Measurements from ENCODE around the gene ASIC4. TPM values are rescaled to one million over a fixed set of nuclear protein-coding genes. Genes with fewer than 3 reads are reported as not detected.

ASIC4 gene
- total and polyA plus RNA-seq, 2 of the 8 experiments (the other 6 are each of a cell fraction or from before 2014, with no cell fraction given): 0.12 to 0.22 TPM

DNA sequence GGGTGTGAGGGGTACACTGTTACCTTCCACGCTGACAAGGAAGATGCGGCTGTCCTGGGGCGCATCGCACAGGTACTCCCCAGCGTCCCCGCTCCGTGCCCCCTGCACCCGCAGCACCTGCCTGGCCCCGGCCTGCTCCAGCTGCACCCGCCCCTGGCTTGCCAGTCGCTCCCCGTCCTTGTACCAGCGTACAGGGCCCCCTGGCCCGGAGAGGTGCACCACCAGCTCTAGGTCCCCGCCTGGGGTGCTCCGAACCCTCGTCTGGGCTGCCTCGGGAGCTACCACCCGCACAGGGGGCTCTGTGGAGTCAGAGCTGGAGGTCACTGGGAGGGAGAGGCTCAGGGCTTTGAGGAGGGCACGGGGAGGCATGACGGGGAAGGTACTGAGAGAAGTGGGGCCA is 43.0 kb downstream of the ASIC4 start:
- Histone ChIP-seq H2BK20ac (ENCODE audit: low read length) (no peak overlapping the region), H3K4ac (replicated peaks; ENCODE audit: insufficient read length, low read depth, low read length) (no peak overlapping the region), H3K14ac (ENCODE audit: insufficient read length) (no peak overlapping the region), H3K4me2 (ENCODE audit: insufficient read depth in 1 of 2, low read depth in 2 of 2, low read length in 2 of 2) (no peak overlapping the region), H4K5ac (ENCODE audit: insufficient read length, low read depth, low read length) (no peak overlapping the region), H3K36me3 (ENCODE audit: control insufficient read depth in 2 of 4, insufficient read depth in 4 of 4, low read length in 3 of 4) (peaks cover 0 to 13% (median under 1%) of the 10 kb centered on the region in 4 experiments; a peak in 4 of 8 replicates), H3K79me2 (ENCODE audit: control insufficient read depth in 1 of 2, insufficient read depth in 2 of 2, low read length in 2 of 2) (no peaks in the 10 kb centered on the region), H3K18ac (ENCODE audit: extremely low read depth, low read length) (no peak overlapping the region), H3K23ac (ENCODE audit: insufficient read length) (no peak overlapping the region), H4K8ac (ENCODE audit: extremely low read depth, insufficient read depth, low read length) (no peak overlapping the region), H2BK15ac (ENCODE audit: low read length) (no peak overlapping the region), H3K56ac (replicated peaks; ENCODE audit: insufficient read length, low read depth, low read length) (no peak overlapping the region), H3K4me3 (ENCODE audit: extremely low read depth in 1 of 4, insufficient read depth in 2 of 4, low read depth in 3 of 4, low read length in 4 of 4) (no peak overlapping the region), H3K4me1 (replicated peaks in 1 of 4; ENCODE audit: control insufficient read depth in 3 of 4, insufficient read depth in 4 of 4, low read length in 3 of 4) (peaks cover 0 to 35% (median 22%) of the 10 kb centered on the region in 4 experiments; a peak in 6 of 7 replicates), H3K79me1 (ENCODE audit: low read depth, low read length) (no peaks in the 10 kb centered on the region), H2AFZ (ENCODE audit: low read length) (no peak overlapping the region), H2BK12ac (ENCODE audit: low read depth, low read length) (no peak overlapping the region), H2BK5ac (ENCODE audit: low read depth, low read length) (no peak overlapping the region), H3K9ac (replicated peaks in 1 of 4; ENCODE audit: extremely low read depth in 1 of 4, low read depth in 3 of 4, low read length in 3 of 4) (no peak overlapping the region), H3K9me3 (ENCODE audit: insufficient read depth in 2 of 2, low read depth in 1 of 2, low read length in 1 of 2) (no peaks in the 10 kb centered on the region), H3K27me3 (replicated peaks in 1 of 4; ENCODE audit: control insufficient read depth in 3 of 4, extremely low read depth in 1 of 4, insufficient read depth in 3 of 4, low read length in 3 of 4) (peaks cover 0 to 14% (median 11%) of the 10 kb centered on the region in 4 experiments; a peak in 5 of 7 replicates), H4K91ac (replicated peaks; ENCODE audit: insufficient read length, low read length) (no peak overlapping the region), H2AK5ac (ENCODE audit: low read depth, low read length) (no peak overlapping the region), H4K20me1 (replicated peaks in 1 of 2; ENCODE audit: control insufficient read depth in 1 of 2, insufficient read depth in 2 of 2, low read length in 2 of 2) (peaks cover 0 to 5% of the 10 kb centered on the region in 2 experiments), H3K27ac (ENCODE audit: low read depth, low read length) (no peak overlapping the region), H3K23me2 (ENCODE audit: low read depth, low read length) (peaks cover 5% of the 10 kb centered on the region; the same call in 1 of the 2 replicates), H2BK120ac (replicated peaks; ENCODE audit: low read depth, low read length) (no peak overlapping the region)
- ChIA-PET CTCF (ENCODE audit: partially characterized antibody) (interaction anchor here (1.5 to 19.7 kb wide), 9 partner anchors 7 to 154 kb away, joined by 5 to 293 read pairs (median 16); partner anchors contain the start of genes CHPF, STK11IP and TMEM198), POLR2A (ENCODE audit: partially characterized antibody) (interaction anchor here (0.9 to 17.5 kb wide), 5 partner anchors 9 to 71 kb away, joined by 3 to 293 read pairs (median 21); partner anchors contain the start of genes CHPF, INHA, OBSL1 and TMEM198)
- TF ChIP-seq HDAC6 (IDR thresholded peaks at IDR 0.05; ENCODE audit: low read depth, low read length): no peak
- TF ChIP-seq ZNF274 (IDR thresholded peaks at IDR 0.05; ENCODE audit: borderline replicate concordance, extremely low read depth, low read length): no peak
- TF ChIP-seq RAD21 (IDR thresholded peaks at IDR 0.05 in 1 of 2, conservative IDR thresholded peaks at IDR 0.05 in 1 of 2; ENCODE audit: low read depth in 2 of 2, low read length in 2 of 2): no peak
- TF ChIP-seq FOSL1 (IDR thresholded peaks at IDR 0.05; ENCODE audit: insufficient read depth, low read depth, low read length): no peak
- no peak for TF ChIP-seq JUN (IDR thresholded peaks at IDR 0.05; ENCODE audit: low read depth, low read length)
- TF ChIP-seq, protein P1, sequence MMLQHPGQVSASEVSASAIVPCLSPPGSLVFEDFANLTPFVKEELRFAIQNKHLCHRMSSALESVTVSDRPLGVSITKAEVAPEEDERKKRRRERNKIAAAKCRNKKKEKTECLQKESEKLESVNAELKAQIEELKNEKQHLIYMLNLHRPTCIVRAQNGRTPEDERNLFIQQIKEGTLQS (IDR thresholded peaks at IDR 0.05; ENCODE audit: insufficient read depth, low read depth, low read length): no peak
- TF ChIP-seq, protein P2, sequence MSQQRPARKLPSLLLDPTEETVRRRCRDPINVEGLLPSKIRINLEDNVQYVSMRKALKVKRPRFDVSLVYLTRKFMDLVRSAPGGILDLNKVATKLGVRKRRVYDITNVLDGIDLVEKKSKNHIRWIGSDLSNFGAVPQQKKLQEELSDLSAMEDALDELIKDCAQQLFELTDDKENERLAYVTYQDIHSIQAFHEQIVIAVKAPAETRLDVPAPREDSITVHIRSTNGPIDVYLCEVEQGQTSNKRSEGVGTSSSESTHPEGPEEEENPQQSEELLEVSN (IDR thresholded peaks at IDR 0.05): no peak
- TF ChIP-seq, protein P3, sequence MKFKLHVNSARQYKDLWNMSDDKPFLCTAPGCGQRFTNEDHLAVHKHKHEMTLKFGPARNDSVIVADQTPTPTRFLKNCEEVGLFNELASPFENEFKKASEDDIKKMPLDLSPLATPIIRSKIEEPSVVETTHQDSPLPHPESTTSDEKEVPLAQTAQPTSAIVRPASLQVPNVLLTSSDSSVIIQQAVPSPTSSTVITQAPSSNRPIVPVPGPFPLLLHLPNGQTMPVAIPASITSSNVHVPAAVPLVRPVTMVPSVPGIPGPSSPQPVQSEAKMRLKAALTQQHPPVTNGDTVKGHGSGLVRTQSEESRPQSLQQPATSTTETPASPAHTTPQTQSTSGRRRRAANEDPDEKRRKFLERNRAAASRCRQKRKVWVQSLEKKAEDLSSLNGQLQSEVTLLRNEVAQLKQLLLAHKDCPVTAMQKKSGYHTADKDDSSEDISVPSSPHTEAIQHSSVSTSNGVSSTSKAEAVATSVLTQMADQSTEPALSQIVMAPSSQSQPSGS (IDR thresholded peaks at IDR 0.05; ENCODE audit: low read length): no peak
- TF ChIP-seq KDM1A (IDR thresholded peaks at IDR 0.05; ENCODE audit: borderline replicate concordance, low read length): no peak
- no peak for FAIRE-seq
- WGBS, 2 experiments (ENCODE audit: extremely low coverage in 1 of 2, insufficient coverage in 1 of 2, insufficient read length in 1 of 2, insufficient replicate concordance in 2 of 2, low coverage in 1 of 2, low lambda C conversion rate in 2 of 2, missing lambda C conversion rate in 1 of 2): 96% methylated on average over 18 of the region's 21 CpGs; no CpG with 5 or more reads in 1 of the 2 experiments
- DNase-seq (ENCODE audit: low read depth in 1 of 2, low spot score in 2 of 2): no peak
